AG04450 (cell line): Measurements from ENCODE around the gene SLC35F3. TPM values are rescaled to one million over a fixed set of nuclear protein-coding genes. Genes with fewer than 3 reads are reported as not detected.

Experiments used
- CTCF ChIA-PET: fragments of 300-600, 350-600 bp; formaldehyde crosslinking; extraction: SDS; loops from one replicate; lab custom pipeline; 2022; ENCODE audit warnings: antibody characterized with exemption, inconsistent platforms; lab: Charles Lee
- POLR2A ChIA-PET: fragments of 350-600 bp; formaldehyde crosslinking; extraction: SDS; loops from one replicate; lab custom pipeline; 2021; ENCODE audit warnings: antibody characterized with exemption, inconsistent platforms; lab: Yijun Ruan, JAX
- DNase-seq: peaks from one replicate; pipeline ENCODE4 v3.0.0-alpha.2; 2011; ENCODE audit warnings: low read depth, low spot score
- H3K27ac ChIP-seq: one replicate; pipeline ENCODE4 v1.5.1; 2012; ENCODE audit warnings: low read depth, low read length, control low read depth
- H3K27me3 ChIP-seq: one replicate; pipeline ENCODE4 v1.6.0; 2012; ENCODE audit warnings: low read length; ENCODE audit not compliant: control insufficient read depth, insufficient read depth
- H3K4me3 ChIP-seq: 2 replicates; pipeline ENCODE4 v1.5.1; 2011; ENCODE audit warnings: mild to moderate bottlenecking, low read depth, low read length, control low read depth
- H3K9me3 ChIP-seq: 2 replicates; pipeline ENCODE4 v1.5.1; 2012; ENCODE audit warnings: low read length; ENCODE audit not compliant: control insufficient read depth, insufficient read depth
- polyA plus RNA-seq: library from polyadenylated mRNA; depleted of rRNA; stranded (reverse); fragments of >200 nt; gene quantifications from 2 replicates; pipeline ENCODE4 v1.2.3, GENCODE V29; 2011
- TF ChIP-seq, protein P1 (sequence below): IDR thresholded peaks from 2 replicates; pipeline ENCODE4 v1.5.1; 2011; ENCODE audit warnings: low read depth, low read length, control low read depth, inconsistent platforms

Gene SLC35F3
- polyA plus RNA-seq, 1 experiment: 0.04 TPM

DNA sequence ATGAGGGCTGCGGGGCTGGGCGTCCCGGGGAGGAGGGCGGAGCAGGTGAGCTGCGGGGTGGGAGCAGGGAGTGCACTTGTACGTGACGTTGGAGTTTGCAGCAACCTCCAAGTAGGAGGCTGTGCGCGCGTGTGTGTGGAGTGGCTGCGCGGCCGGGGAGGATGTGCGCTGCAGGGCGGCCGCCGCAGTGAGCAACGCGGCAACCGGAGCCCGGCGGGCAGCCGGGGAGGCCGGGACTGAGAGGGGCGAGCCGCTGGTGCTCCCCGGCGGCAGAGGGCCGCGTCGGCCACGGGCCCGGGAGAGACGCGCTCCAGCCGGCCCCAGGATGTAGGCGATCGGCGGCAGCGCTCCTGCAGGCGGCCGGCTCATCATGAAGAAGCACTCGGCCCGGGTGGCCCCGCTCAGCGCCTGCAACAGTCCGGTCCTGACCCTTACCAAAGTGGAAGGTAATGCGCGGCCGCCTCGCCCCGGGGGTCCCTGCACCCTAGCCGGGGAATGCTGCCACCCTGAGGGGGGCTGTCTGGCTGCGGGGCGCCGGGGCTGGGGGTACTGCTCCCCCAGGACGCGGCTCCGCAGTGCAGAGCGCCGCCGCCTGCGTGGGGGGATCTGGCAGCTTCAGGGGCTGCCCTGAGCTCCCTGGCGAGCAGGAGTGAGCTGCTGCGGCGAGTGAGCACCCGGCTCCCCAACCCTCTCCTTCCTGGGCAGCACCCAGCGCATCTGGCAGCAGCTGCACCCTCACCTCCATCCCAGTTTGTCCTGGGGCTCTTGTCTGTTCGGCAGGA is 309.8 kb downstream of the SLC35F3 start:
- no peak for DNase-seq
- TF ChIP-seq, protein P1, sequence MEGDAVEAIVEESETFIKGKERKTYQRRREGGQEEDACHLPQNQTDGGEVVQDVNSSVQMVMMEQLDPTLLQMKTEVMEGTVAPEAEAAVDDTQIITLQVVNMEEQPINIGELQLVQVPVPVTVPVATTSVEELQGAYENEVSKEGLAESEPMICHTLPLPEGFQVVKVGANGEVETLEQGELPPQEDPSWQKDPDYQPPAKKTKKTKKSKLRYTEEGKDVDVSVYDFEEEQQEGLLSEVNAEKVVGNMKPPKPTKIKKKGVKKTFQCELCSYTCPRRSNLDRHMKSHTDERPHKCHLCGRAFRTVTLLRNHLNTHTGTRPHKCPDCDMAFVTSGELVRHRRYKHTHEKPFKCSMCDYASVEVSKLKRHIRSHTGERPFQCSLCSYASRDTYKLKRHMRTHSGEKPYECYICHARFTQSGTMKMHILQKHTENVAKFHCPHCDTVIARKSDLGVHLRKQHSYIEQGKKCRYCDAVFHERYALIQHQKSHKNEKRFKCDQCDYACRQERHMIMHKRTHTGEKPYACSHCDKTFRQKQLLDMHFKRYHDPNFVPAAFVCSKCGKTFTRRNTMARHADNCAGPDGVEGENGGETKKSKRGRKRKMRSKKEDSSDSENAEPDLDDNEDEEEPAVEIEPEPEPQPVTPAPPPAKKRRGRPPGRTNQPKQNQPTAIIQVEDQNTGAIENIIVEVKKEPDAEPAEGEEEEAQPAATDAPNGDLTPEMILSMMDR: no peak
- ChIA-PET POLR2A (no interaction called here), CTCF (no interaction called here)
- Histone ChIP-seq H3K4me3 (no peak overlapping the region), H3K9me3 (no peaks in the 10 kb centered on the region), H3K27ac (no peak overlapping the region), H3K27me3 (peaks cover 29% of the 10 kb centered on the region)

DNA sequence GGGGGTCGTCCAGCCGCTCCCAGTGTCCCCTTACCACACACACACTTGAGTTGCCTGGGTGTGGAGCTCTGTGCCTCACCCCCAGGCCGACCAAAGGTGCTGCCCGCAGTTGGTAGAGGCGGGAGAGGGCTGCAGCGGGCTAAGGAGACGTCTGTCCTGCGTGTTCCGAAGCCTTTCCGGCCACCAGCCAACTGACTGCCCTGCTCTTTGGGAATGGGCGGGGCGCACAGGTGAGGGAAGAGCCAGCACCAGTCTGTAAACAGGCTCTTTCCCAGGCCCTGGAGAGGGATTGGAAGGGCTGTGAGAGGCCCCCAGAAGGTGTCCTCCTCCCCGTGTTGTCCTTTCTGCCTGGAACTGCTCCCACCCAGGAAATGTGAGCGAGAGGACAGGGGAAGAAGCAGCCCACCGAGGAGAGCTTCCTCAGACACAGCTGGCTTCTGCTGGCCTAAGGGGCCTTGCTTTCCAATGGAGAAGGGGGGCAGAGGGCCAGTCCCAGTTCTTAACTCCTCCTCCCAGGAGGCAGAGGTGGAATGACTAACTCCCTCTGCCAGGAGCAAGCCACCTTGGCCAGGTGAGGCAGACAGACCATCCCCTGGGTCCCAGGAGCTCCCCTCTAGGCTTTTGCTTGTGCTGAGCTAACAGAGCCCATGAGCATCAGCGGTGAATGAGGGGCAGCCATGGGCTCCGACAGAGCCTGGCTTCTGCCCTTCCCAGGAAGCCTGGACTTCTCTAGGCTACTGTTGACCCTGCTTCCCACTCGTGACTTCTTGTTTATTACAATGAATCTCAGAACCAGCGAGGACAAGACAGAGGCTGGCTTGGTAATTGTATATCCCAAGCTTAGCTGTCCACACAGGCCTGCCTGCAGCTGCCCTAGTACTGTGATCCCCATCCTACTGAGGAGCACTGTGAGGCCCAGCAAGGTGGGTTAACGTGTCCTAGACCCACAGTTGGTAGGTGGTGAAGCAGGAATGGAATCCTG is 310.7 kb downstream of the SLC35F3 start:
- peaks cover 29% of the 10 kb centered on the region for H3K27me3 ChIP-seq
- TF ChIP-seq, protein P1: no peak
- ChIA-PET POLR2A (no interaction called here), CTCF (interaction anchor here (1.5 kb wide), 1 partner anchor 111 kb away, joined by 4 read pairs; no protein-coding TSS in a partner anchor)
- H3K27ac ChIP-seq: no peak overlapping the region
- no peak for DNase-seq
- no peak overlapping the region for H3K4me3 ChIP-seq
- no peaks in the 10 kb centered on the region for H3K9me3 ChIP-seq

DNA sequence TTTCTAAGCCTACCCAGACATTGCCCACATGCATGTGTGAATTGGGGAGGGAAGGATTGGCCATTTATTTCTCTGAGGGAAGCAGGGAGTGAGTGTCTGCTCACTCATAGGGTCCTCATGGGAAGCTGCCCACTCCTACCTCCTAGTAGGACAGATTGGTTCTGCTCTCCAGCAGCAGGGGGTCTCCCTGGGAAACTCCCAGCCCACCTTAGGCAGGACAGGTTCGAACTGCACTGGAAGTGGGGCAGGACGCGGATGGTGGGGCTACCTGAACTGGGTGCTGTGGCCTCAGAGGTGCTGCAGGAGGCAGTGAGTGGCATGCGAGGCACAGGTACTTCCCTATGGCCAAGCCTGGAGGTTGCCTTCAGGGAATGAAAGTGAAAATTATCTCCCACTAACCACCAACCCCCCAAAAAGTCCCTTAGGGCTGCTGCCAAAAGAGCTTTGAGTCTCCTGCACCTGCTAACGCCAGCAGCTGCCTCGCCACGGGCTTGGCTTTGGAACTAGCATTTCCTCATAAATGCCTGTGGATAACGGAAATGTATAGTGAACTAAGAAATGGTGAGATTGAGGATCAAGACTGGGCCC is 311.7 kb downstream of the SLC35F3 start:
- H3K4me3 ChIP-seq: no peak overlapping the region
- H3K27me3 ChIP-seq: peaks cover 29% of the 10 kb centered on the region
- no peaks in the 10 kb centered on the region for H3K9me3 ChIP-seq
- ChIA-PET POLR2A (no interaction called here), CTCF (interaction anchor here (1.5 kb wide), 1 partner anchor 110 kb away, joined by 4 read pairs; no protein-coding TSS in a partner anchor)
- no peak overlapping the region for H3K27ac ChIP-seq
- no peak for DNase-seq
- TF ChIP-seq, protein P1: no peak

DNA sequence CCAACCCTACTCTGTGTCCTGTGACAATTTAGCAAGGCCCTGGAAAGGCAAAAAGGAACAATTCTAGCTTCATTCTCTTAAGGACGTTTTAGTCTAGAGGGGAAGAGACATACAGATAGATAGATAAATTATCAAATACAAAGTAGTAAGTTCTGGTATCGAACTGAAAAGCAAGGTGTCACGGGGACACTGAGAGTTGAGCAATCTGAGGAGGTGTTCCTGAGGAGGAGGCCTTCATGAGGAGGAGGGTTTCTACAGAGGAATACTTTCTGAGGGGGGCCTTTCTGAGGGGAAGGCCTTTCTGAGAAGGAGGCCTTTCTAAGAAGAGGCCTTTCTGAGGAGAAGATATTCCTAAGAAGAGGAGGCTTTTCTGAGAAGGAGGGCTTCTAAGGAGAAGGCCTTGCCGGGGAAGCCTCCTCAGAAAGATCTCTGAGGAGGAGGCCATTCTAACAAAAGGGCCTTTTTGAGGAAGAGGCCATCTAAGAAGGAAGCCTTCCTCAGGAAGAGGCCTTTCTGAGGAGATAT is 312.9 kb downstream of the SLC35F3 start:
- no peaks in the 10 kb centered on the region for H3K9me3 ChIP-seq
- H3K27me3 ChIP-seq: peaks cover 29% of the 10 kb centered on the region
- CTCF ChIA-PET: no interaction called here
- H3K27ac ChIP-seq: no peak overlapping the region
- TF ChIP-seq, protein P1: no peak
- no peak overlapping the region for H3K4me3 ChIP-seq
- POLR2A ChIA-PET: no interaction called here
- DNase-seq: no peak
